Activated T-helper 1 cell treated with anti-CD3 and anti-CD28 coated beads, Interleukin-2, amount 50 U/mL, for 16 hours (primary cell): ENCODE data around the gene CYP26C1.

Experiments used
- DNase-seq, 2 donors: peaks; one replicate each; pipeline ENCODE4 v3.0.0-alpha.2; 2020; ENCODE audit warnings: low read depth in 1 of 2, low spot score in 1 of 2

CYP26C1 gene

DNA sequence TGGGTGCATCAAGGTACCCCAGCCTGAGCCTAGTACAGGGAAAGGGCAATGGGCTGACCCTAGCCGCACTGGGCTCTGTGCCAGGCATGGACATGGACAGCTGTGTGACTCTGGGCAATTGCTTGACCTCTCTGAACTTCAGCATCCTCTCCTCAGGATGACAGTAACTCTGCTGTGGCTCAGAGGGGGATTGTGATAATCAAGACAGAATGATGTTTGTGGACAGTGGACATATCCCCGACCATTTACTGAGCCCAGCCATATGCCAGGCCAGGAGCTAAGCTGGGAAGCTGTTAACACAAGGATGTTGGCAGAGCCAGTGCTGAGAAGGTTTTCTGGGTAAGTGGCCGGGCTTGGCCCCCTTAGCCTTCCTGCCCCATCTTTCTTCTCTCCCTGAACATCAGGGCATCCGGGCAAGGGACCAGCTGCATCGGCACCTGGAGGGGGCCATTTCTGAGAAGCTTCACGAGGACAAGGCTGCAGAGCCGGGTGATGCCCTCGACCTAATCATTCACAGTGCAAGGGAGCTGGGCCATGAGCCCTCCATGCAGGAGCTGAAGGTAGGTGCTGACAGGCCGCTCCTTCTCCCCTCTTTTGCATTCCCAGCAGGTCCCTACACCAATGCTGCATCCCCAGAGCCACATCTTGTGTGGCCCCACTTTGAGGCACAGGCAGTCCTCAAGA lies 3.5 kb downstream of the CYP26C1 start:
- DNase-seq: no peak

DNA sequence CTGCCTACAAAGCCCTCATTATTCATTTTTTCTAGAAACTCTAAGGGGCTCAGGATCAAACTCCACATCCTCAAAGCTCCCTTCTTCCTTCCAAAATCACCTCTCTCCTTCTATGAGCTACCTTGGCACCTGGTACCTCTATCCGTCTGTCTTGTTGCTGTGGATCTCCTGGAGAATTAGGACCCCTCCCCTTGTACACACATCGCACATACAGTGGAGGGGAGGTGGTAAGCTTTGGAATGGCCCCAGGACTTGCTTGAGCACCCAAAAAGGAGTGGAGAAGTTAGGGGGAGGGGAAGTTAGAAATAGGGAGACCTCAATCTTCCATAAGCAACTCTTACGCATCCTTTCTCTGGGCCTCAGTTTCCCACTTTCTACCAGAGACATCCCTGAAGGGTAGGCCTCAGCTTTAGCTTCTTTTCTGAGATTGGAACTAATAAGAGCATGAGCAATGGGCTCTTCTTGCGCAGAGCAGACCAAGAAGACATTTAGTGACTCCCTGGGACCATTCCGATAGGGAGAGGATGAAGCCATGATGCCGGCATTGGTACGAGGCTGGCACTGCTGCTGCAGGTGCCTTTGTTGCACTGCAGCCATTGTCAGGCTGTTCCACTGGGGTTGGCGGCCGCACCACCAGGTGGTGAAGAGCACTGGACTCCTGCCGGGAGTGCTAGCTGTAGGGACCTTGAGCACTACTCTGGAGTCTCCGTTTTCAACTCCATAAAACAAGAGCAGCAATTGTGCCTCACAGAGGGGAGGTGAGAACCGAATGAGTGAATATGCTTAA lies 4.5 kb downstream of the CYP26C1 start:
- no peak for DNase-seq

DNA sequence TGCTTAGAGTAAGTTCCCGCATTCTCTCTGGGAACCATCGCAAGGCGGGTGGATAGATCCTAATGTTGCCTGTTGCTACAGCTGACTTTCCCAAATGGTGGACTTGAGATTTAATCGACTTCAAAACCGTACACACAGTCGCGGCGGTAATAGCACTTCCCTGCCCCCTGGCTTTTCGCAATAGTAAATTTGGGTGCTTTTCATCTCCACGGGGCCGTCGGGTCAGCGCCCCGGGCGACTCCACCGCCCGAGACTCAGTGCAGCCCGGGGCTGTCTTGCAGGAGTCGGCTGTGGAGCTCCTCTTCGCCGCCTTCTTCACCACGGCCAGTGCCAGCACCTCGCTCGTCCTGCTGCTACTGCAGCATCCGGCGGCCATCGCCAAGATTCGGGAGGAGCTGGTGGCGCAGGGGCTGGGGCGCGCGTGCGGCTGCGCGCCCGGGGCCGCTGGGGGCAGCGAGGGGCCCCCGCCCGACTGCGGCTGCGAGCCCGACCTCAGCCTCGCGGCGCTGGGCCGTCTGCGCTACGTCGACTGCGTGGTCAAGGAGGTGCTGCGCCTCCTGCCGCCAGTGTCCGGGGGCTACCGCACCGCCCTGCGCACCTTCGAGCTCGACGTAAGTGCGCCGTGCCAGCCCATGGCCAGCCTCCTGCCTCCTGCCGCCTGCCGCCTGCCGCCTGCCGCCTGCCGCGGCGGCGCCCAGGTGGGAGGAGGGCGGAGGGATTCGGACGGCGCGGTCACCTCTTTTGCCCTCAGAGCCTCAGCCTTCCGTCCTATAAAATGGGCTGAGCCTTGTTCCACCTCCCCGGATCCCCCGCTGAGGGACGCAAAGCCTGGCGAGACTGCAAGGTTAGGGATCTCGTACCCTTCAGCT lies 5.3 kb downstream of the CYP26C1 start:
- DNase-seq: no peak

DNA sequence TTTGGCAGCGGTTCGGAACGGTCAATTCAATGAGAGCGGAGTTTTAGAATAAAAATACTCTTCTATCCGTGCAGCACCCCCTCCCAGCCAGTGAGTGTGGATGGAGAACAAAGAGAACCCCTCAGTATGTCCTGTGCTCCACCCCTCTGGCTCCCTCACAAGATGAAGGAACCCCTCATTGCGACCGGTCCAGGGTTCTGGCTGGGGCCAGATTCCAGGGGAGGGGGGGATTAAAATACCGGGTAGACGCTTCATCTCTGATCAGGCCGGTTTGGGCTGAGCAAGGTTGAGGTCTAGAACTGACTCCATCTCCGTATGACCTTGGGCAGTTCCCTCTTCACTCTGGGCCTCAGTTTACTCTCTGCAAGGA lies 5.9 kb downstream of the CYP26C1 start:
- DNase-seq: no peak

DNA sequence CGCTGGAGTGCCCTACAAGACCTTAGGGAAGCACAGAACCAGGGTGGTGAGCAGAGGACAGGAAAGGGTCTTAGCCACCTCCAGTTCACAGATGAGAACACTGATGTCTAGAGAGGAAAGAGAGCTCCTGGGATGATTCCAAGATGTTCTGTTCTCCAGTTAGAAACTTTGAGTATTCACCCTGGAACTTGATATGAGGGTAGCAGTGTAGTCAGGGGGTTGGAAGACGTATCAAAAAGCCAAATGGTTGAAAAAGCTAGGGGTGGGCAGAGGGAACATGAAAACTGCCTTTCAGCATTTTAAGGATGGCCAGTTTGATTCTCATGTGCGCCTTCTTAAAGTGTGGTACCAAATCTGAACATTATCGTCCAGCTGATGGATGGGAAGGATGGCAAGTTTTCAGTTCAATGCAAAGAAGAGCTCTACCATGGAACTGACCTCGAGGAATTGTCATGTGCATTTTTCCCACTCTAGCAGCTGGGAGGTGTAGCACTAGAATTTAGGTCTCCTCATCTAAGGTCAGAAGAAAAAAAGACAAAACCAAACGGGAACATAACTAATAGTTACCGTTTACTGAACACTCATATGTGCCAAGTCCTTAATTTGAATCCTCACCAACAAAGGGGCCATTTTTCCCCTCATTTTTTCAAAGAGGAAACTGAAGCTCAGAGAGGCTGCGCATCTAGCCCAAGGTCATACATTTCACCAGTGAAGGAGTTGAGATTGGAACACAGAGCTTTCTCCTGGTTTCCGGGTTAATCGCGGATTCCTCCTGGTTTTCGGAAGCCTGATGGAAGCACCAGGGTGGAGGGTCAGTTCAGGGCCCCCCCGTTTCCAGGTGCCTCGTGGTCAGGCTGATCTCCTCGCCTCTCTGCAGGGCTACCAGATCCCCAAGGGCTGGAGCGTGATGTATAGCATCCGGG lies 7.1 kb downstream of the CYP26C1 start:
- DNase-seq: no peak

DNA sequence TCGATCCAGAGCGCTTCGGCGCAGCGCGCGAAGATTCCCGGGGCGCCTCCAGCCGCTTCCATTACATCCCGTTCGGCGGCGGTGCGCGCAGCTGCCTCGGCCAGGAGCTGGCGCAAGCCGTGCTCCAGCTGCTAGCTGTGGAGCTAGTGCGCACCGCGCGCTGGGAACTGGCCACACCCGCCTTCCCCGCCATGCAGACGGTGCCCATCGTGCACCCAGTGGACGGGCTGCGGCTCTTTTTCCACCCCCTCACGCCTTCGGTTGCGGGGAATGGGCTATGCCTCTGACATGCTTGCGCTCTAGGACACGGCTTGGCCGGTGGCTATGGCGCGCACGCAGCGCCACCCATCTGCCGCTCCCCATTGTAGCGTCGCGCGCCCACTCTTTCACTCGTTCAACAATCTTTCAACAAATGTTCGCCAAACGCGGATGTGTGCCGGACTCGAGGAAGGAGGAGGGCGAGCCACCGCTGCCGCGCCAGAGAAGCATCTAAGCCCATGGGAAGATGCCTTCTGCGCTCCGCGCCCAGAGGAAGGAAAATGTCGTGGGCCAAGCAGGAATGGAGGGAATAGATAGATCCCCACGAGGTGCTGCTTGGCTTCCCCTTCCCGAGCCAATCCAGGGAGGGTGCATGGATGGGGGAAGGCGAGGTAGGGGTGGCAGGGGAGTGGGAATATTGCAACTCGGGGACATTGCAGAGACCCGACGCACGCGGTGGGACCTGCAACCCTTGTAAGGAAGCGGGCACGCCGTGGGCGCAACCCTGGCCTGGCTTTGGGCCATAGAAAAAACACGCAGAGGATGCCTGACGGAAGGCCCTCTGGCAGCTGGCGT lies 8.0 kb downstream of the CYP26C1 start:
- DNase-seq: no peak

DNA sequence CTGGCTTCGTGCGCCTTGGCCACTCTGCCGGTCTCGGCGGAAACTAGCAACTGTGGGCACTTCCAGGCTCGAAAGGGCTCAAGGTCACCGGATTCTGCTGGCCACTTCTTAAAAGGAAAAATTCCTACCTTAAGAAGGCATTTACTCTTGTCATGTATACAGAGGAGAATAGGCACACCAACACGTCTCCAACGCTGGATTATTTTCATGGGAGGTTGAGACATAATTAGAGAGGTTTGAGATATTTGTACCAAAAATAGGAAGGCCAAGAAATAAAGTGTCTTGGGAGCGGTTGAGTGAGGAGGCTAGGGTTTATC lies 8.6 kb downstream of the CYP26C1 start:
- DNase-seq: no peak

DNA sequence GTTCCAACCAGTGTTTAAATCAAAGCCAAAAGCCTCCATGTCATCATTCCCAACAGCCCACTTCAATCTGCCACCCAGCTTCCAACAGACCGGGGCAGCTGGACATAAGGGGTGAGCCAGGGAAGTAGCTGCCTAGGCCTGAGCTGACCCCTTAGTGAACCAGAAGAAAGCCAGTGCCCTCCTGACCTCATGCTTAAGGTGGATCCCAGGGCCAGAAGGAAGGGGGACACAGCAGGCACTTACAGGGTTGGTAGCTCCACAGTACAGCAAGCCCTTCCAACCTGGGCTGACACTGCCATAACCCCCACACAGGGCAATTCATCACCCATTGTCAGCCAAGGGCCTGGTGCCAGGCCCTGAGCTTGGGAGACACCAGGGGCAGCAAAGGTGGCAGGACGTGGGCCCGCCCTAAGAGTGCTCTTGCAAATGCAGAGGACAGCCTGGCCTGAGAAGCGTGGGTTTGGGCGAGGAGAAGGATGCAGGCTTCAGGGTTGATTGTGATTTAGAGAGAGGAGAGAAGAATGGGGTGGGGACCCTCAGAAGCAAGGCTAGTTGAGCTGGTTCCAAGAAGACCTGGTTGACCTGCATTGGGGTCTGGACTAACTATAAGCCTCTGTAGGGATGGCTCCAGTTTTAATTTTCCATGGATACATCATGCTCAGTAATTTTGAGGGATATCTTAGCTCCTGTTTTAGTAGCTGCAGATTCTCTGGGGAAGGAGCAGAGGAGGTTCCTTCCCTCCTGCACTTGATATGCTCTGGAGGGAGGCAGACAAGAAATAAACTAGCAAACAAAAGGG lies 10.0 kb downstream of the CYP26C1 start:
- DNase-seq: no peak

DNA sequence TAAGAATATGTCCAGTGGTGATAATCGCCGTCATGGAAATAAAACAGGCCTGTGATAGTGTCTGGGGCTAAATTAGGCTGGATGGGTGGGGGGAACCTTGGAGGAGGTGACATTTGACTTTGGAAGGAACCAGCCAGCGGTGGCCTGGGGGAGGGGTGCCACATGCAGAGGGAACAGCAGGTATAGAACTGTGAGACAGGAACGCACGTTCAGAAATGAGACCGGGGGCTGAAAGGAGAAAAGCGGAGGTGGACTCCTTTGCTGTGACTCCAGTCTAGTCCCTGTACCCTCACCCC lies 10.5 kb downstream of the CYP26C1 start:
- DNase-seq: no peak

DNA sequence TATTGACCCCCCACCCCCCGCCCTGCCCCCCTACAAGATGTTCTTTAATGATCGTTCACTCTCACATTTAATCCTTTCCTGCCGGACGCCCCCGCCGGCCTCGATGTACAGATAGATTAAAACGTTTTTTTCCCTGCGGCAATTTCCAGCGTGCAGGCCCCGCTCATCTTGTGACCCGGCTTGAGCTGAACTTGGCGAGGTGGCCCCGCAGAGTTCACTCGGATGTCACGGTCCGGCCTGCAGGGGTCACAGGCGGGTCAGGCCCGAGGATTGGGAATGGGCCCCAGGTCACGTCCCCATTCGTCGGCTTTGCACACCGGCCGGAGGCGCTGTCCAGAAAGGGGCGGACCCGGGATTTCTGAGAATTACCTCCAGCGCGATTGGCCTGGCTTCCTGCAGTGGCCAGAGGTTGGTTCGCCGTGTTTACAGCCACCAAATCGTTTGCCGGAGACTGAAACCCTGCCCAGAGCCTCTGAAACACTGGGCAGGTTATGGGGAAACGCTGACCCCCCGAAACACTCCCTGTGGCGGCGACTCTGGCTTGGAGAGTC lies 11.2 kb downstream of the CYP26C1 start:
- no peak for DNase-seq

DNA sequence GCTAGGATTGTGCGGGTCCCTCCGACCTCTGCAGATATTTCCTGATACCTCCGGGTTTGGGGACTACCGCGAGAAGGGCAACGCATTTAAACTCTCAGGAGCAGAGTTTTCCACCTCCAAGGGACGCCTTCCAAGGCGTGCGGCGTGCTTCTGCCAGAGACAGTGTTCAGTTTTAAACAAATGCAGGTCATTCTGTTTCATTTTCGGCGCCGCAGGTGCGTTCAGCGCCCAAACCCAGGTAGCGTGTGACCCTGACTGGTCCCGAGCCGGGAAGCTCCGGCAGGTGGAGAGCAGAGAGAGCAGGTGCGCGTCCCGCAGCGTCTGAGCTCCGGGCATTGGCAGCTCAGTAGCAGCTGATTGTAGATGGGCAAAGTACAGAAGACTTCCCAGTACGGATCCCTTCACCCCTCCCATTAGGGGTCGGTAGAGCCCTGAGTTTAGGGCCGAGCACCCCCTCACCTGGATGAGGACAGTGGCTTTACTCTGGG lies 11.7 kb downstream of the CYP26C1 start:
- DNase-seq: no peak

DNA sequence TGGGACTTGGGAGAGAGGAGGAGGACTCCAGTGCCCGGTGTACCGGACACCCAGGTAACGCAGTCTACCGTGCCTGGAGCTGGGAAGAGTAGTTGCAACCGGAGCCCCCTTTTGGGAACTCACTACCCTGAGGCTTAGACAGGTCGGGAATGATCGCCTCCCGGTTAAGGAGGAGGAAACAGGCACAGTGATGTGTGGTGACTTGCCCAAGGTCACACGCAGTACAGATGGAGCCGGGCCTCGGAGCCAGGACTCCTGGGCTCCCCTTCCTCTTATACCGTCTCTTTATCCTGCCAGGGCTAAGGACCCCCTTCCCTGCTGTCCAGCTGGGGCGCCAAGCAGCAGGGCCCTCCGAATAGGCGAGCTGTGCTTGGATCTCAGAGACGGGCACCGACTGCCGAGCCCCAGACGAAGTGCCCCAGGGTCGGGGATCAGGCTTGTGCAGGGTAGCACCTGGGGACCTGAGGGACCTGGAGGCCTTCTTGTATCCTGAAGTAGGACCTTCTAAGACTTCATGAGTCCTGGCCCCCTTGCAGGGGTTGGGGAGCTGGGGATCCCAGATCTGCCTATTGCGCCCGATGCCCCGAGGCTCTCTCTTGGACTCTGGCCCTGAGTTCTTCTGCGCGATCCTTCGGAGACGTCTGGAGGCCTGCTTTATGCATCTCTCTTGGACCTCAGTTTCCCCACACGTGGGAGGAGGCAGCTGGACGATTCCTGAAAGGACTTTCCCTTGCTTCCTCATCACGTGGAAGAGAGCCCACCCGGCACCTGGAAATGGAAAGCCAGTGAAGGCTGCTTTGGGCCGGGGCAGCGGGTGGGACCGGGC lies 12.3 kb downstream of the CYP26C1 start:
- DNase-seq: no peak

DNA sequence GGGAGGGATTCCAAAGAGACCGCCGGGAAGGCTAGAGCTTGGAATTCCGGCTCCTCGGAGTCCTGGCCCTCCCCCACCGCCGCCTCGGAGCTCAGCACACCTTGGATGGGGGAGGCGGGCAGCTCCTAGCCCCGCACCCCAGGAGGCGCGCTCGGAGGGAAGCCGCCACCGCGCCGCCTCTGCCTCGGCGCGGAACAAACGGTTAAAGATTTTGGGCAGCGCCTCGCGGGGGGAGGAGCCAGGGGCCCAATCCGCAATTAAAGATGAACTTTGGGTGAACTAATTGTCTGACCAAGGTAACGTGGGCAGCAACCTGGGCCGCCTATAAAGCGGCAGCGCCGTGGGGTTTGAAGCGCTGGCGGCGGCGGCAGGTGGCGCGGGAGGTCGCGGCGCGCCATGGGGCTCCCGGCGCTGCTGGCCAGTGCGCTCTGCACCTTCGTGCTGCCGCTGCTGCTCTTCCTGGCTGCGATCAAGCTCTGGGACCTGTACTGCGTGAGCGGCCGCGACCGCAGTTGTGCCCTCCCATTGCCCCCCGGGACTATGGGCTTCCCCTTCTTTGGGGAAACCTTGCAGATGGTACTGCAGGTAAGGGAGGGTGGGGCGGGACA lies 13.0 kb downstream of the CYP26C1 start, which contains the start of gene CYP26A1:
TSS of gene CYP26A1 (plus strand) at position 355 of the 608 bp plus-strand sequence. CDS start at position 397, 42 bp downstream.
- DNase-seq: no peak

DNA sequence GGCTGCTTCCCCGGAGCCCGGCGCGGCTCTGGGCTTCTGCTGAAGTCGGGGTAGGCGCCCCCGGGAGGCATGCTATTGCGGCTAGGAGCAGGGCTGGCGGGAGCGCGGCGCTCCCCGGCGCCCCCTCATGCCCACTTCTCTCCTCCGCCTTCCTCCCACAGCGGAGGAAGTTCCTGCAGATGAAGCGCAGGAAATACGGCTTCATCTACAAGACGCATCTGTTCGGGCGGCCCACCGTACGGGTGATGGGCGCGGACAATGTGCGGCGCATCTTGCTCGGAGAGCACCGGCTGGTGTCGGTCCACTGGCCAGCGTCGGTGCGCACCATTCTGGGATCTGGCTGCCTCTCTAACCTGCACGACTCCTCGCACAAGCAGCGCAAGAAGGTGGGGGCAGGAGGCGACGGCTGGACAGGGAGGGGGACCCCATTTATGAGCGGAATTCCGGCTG lies 13.6 kb downstream of the CYP26C1 start:
- no peak for DNase-seq

DNA sequence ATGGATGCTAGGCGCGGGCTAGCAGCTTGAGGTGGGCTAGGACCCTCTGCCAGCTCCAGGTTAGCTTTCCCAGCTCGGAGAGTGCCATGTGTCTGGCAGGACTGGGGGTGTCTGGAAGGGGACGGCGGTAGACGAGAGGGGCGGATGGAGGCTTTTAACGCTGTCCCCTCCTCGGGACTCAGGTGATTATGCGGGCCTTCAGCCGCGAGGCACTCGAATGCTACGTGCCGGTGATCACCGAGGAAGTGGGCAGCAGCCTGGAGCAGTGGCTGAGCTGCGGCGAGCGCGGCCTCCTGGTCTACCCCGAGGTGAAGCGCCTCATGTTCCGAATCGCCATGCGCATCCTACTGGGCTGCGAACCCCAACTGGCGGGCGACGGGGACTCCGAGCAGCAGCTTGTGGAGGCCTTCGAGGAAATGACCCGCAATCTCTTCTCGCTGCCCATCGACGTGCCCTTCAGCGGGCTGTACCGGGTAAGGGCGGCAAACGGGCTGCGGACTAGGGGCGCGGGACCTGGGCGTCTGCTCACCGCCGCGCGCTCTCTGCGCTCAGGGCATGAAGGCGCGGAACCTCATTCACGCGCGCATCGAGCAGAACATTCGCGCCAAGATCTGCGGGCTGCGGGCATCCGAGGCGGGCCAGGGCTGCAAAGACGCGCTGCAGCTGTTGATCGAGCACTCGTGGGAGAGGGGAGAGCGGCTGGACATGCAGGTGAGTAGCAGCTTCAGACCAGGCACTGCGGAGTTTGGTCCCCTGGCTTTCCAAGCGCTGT lies 14.2 kb downstream of the CYP26C1 start:
- DNase-seq: no peak

DNA sequence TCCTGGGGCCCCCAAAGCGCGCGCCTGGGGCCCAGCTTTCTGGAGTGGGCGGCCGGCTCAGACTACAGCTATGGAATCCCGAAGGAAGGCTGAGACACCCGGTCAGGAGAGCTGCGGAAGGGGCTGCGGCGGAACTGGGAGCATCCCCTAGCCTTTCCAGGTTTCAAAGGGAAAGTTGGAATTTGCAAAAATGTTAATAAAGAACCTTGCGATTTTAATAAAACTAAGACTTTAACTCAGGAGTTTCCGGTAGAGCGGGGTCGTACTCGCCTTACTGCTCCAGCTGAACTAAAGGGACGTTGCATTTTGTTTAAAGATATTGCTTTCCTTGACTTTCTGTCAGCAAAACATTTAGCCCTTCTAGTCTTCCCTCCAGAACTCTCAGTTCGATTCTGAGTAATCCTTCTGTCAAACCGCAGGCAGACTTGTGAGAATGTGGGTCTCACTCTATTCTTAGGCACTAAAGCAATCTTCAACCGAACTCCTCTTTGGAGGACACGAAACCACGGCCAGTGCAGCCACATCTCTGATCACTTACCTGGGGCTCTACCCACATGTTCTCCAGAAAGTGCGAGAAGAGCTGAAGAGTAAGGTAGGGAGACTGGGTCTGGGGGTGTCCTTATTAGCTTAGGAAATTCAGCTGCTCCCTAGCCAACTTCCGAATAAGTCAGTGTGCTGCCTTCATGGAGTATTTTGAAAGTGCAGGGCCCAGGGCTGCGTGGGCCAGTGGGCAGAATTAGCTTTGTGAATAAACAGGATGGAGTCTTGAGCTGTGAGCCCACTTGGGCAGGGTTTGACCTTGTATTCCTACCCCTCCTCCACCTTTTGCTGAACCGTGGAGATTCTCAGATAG lies 15.0 kb downstream of the CYP26C1 start:
- no peak for DNase-seq
